DND-41 (cell line): ENCODE results near the gene ATXN1.

Experiments used
- EZH2 ChIP-seq: IDR thresholded peaks from 3 replicates; pipeline ENCODE4 v1.6.1; 2012; ENCODE audit warnings: borderline replicate concordance, low read depth, mild to moderate bottlenecking, moderate library complexity, low read length, inconsistent platforms; ENCODE audit not compliant: severe bottlenecking
- TF ChIP-seq, protein P1 (sequence below): IDR thresholded peaks from 2 replicates; pipeline ENCODE4 v1.5.1; 2012; ENCODE audit warnings: borderline replicate concordance, low read length, moderate library complexity, mild to moderate bottlenecking; ENCODE audit not compliant: poor library complexity, severe bottlenecking; ENCODE audit errors: extremely low read depth

DNA sequence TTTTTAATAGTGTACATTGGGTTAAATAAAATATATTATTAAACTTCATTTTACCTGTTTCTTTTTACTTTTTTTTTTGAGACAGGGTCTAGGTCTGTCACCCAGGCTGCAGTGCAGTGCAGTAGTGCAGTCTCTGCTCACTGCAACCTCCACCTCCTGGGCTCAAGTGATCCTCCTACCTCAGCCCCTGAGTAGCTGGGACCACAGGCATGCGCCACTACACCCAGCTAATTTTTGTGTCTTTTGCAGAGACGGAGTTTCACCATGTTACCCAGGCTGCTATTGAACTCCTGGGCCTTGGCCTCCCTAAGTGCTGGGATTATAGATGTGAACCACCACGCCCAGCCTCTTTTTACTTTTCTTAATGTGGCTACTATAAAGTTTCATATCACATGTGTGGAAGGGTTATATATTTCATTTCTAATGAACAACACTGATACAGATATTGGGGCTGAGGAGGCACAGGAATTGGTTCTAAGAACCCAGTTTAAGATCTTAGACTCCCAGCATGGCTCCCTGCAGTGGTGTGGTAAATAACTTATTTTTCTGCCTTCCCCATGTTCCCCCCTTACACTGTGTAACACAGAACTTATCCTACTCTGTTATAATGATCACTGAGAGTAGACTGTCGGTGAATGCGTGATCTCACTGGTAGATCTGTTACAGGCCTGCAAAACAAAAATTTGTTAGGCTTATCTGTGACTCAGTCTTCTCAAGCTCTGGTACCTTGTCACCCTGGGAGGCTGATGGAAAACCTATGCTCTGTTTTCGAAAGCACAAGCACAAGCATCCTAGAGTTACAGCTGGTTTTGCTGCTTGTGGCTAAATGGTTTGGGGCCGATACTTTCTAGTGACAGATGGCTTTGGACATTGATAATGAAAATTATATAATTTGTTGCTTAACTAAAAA is 5.8 kb upstream of the ATXN1 start:
- TF ChIP-seq, protein P1, sequence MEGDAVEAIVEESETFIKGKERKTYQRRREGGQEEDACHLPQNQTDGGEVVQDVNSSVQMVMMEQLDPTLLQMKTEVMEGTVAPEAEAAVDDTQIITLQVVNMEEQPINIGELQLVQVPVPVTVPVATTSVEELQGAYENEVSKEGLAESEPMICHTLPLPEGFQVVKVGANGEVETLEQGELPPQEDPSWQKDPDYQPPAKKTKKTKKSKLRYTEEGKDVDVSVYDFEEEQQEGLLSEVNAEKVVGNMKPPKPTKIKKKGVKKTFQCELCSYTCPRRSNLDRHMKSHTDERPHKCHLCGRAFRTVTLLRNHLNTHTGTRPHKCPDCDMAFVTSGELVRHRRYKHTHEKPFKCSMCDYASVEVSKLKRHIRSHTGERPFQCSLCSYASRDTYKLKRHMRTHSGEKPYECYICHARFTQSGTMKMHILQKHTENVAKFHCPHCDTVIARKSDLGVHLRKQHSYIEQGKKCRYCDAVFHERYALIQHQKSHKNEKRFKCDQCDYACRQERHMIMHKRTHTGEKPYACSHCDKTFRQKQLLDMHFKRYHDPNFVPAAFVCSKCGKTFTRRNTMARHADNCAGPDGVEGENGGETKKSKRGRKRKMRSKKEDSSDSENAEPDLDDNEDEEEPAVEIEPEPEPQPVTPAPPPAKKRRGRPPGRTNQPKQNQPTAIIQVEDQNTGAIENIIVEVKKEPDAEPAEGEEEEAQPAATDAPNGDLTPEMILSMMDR = no peak
- TF ChIP-seq EZH2 = no peak
